Hypothalamus (tissue), 51 donors: ENCODE data around the gene TMEM14B.
A peak's percentile ranks its signal among the peaks of the same experiment; 100 is the strongest.
"Not testable (repeated sequence)": the region's sequence is repeated elsewhere in the genome, so short reads cannot be mapped to it uniquely, and the experiment has no call there.

Source experiments
- DNase-seq, 51 donors: peaks; one replicate each; lab custom pipeline; 2025; lab: John Stamatoyannopoulos, UW

Gene TMEM14B

GRCh38 chr6:10743515-10743914, 4.1 kb upstream of the TMEM14B start:
- no peak for DNase-seq

GRCh38 chr6:10745116-10745515, 2.5 kb upstream of the TMEM14B start:
- DNase-seq, result no peak

- DNase-seq, result peak in 2 of 51 donors; percentile 61
These were observed 722 bp upstream of the TMEM14B start for GRCh38 chr6:10746915-10747250.

- no peak for DNase-seq
These were observed 2.1 kb downstream of the TMEM14B start for GRCh38 chr6:10749734-10750133.

- not testable (repeated sequence) for DNase-seq
These were observed 3.0 kb downstream of the TMEM14B start for GRCh38 chr6:10750568-10750967.

GRCh38 chr6:10751757-10752156, 4.2 kb downstream of the TMEM14B start:
- not testable (repeated sequence) for DNase-seq

GRCh38 chr6:10756085-10756484, 8.5 kb downstream of the TMEM14B start:
- DNase-seq, result no peak

GRCh38 chr6:10759312-10759839, 11.8 kb downstream of the TMEM14B start:
- no peak for DNase-seq

- DNase-seq, result peak in 1 of 51 donors; percentile 18
These were observed 12.3 kb downstream of the TMEM14B start for GRCh38 chr6:10759884-10760329.

- DNase-seq, result peak in 1 of 51 donors; percentile 7
These were observed 15.4 kb downstream of the TMEM14B start for GRCh38 chr6:10763006-10763405.

GRCh38 chr6:10769419-10769818, 21.8 kb downstream of the TMEM14B start:
- no peak for DNase-seq

GRCh38 chr6:10771371-10771894, 23.8 kb downstream of the TMEM14B start:
- DNase-seq, result no peak

- no peak for DNase-seq
These were observed 30.6 kb downstream of the TMEM14B start for GRCh38 chr6:10778230-10778629.

- no peak for DNase-seq
These were observed 31.5 kb downstream of the TMEM14B start for GRCh38 chr6:10779076-10779475.

GRCh38 chr6:10791673-10792072, 44.1 kb downstream of the TMEM14B start:
- no peak for DNase-seq

GRCh38 chr6:10792101-10792500, 44.5 kb downstream of the TMEM14B start:
- DNase-seq, result no peak

GRCh38 chr6:10793035-10793434, 45.4 kb downstream of the TMEM14B start:
- DNase-seq, result no peak

GRCh38 chr6:10793695-10794094, 46.1 kb downstream of the TMEM14B start:
- no peak for DNase-seq

- DNase-seq, result no peak
These were observed 46.6 kb downstream of the TMEM14B start for GRCh38 chr6:10794239-10794638.

- no peak for DNase-seq
These were observed 53.2 kb downstream of the TMEM14B start for GRCh38 chr6:10800810-10801209.

GRCh38 chr6:10801224-10801848, 53.7 kb downstream of the TMEM14B start:
- DNase-seq, result peak in 36 of 51 donors; percentile 1 to 68 (median 30)
